ENCODE results near the gene MPC2. TPM values are rescaled to one million over a fixed set of nuclear protein-coding genes. Genes with fewer than 3 reads are reported as not detected.

Gene MPC2
- total RNA-seq, 1 experiment from 2014 or later, result 42.8 TPM

DNA sequence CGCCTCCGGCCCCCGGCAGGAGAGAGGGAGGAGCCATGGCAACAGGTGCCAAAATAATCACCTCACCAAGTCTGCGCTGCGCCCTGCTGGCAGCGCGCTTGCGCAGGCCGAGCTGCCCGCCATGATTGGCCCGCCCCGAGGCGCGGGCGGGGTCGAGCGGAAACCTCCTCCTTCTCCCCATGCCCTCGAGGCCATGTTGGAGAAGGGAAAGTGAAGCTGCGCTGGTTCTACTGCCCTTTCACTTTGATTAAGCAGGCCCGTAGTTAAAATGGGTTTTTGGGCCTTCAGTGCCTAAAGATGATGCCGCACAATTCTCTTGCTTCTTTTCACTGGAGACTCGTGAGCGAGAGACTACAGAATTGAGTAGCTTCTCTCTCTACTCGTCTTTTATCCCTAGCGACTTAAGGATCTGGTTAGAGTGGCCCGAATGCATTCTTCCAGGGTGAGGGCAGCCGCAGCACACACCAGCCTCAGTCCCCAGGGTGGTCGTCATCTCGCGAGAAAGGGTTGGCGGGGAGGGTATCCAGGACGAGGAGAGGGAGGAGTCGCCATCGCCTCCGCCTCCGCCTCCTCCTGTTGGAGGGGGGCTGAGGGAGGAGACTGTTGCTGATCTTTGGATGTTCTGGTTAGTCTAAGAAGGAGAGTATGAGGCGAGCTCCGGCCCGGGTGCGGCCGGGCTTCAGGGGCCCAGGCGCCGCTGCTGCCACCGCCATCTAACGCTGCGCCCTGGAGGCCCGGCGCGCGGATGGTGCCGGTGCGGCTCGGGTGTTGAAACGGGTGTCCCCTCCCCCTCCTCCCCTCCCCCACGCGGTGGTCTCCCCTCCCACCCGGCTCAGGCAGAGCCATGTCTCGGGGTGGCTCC, 573 bp downstream of the MPC2 start, which contains the start of gene DCAF6:
Gene DCAF6, plus strand, starts transcription at position 616 of the 862 bp plus-strand sequence. Its CDS starts 229 bp downstream, at position 845.
- peak within 1 kb of the TSS; percentile 92 for H3K4me3 Mint-ChIP-seq
- CTCF ChIA-PET, result interaction anchor here (0.8 to 3.2 kb wide), 6 partner anchors 31 to 223 kb away, joined by 3 to 13 read pairs (median 4); no protein-coding TSS in a partner anchor
- ATAC-seq, result peak; percentile 87

GRCh38 chr1:167935216-167936067, 1.4 kb downstream of the MPC2 start:
- Mint-ChIP-seq H3K4me3 (peak overlapping the region; percentile 92), H3K36me3 (no peaks in the 10 kb centered on the region), H3K27ac (peak overlapping the region; percentile 97), H3K4me1 (peaks cover 21% of the 10 kb centered on the region), H3K27me3 (ENCODE audit: low read depth) (no peaks in the 10 kb centered on the region), H3K9me3 (no peaks in the 10 kb centered on the region)
- peak; percentile 10 for ATAC-seq
- POLR2A ChIA-PET, result interaction anchor here (0.6 to 2.1 kb wide), 8 partner anchors 9 to 198 kb away, joined by 3 to 14 read pairs (median 4); partner anchors contain the start of gene ADCY10
- DNase-seq (ENCODE audit: low spot score), result no peak
- CTCF ChIA-PET, result interaction anchor here (1.0 to 3.2 kb wide), 5 partner anchors 30 to 222 kb away, joined by 3 to 13 read pairs (median 4); no protein-coding TSS in a partner anchor
- TF ChIP-seq, protein P1, sequence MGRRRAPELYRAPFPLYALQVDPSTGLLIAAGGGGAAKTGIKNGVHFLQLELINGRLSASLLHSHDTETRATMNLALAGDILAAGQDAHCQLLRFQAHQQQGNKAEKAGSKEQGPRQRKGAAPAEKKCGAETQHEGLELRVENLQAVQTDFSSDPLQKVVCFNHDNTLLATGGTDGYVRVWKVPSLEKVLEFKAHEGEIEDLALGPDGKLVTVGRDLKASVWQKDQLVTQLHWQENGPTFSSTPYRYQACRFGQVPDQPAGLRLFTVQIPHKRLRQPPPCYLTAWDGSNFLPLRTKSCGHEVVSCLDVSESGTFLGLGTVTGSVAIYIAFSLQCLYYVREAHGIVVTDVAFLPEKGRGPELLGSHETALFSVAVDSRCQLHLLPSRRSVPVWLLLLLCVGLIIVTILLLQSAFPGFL (CRISPR knock-in tag; IDR thresholded peaks at IDR 0.05; ENCODE audit: borderline replicate concordance), result no peak
- TF ChIP-seq HMGXB4 (CRISPR knock-in tag; IDR thresholded peaks at IDR 0.05) (no peak), ZNF232 (CRISPR knock-in tag; IDR thresholded peaks at IDR 0.05) (0 out of 2 replicates have a peak, but pooled peaks have one; percentile 75), TEAD1 (CRISPR knock-in tag; IDR thresholded peaks at IDR 0.05) (0 out of 2 replicates have a peak, but pooled peaks have one; percentile 21), FOXP1 (CRISPR knock-in tag; IDR thresholded peaks at IDR 0.05; ENCODE audit: borderline replicate concordance) (0 out of 2 replicates have a peak, but pooled peaks have one; percentile 47), HMGA2 (CRISPR knock-in tag; IDR thresholded peaks at IDR 0.05) (no peak), ZNF416 (CRISPR knock-in tag; IDR thresholded peaks at IDR 0.05) (0 out of 2 replicates have a peak, but pooled peaks have one; percentile 22)
- TF ChIP-seq, protein P2, sequence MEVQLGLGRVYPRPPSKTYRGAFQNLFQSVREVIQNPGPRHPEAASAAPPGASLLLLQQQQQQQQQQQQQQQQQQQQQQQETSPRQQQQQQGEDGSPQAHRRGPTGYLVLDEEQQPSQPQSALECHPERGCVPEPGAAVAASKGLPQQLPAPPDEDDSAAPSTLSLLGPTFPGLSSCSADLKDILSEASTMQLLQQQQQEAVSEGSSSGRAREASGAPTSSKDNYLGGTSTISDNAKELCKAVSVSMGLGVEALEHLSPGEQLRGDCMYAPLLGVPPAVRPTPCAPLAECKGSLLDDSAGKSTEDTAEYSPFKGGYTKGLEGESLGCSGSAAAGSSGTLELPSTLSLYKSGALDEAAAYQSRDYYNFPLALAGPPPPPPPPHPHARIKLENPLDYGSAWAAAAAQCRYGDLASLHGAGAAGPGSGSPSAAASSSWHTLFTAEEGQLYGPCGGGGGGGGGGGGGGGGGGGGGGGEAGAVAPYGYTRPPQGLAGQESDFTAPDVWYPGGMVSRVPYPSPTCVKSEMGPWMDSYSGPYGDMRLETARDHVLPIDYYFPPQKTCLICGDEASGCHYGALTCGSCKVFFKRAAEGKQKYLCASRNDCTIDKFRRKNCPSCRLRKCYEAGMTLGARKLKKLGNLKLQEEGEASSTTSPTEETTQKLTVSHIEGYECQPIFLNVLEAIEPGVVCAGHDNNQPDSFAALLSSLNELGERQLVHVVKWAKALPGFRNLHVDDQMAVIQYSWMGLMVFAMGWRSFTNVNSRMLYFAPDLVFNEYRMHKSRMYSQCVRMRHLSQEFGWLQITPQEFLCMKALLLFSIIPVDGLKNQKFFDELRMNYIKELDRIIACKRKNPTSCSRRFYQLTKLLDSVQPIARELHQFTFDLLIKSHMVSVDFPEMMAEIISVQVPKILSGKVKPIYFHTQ (CRISPR knock-in tag; IDR thresholded peaks at IDR 0.05), result no peak
- TF ChIP-seq, protein P3, sequence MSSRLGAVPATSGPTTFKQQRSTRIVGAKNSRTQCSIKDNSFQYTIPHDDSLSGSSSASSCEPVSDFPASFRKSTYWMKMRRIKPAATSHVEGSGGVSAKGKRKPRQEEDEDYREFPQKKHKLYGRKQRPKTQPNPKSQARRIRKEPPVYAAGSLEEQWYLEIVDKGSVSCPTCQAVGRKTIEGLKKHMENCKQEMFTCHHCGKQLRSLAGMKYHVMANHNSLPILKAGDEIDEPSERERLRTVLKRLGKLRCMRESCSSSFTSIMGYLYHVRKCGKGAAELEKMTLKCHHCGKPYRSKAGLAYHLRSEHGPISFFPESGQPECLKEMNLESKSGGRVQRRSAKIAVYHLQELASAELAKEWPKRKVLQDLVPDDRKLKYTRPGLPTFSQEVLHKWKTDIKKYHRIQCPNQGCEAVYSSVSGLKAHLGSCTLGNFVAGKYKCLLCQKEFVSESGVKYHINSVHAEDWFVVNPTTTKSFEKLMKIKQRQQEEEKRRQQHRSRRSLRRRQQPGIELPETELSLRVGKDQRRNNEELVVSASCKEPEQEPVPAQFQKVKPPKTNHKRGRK (CRISPR knock-in tag; IDR thresholded peaks at IDR 0.05; ENCODE audit: borderline replicate concordance), result no peak

More for the DNA sequence above, 573 bp downstream of the MPC2 start, which contains the start of gene DCAF6:
- H3K4me1 Mint-ChIP-seq, result peaks cover 21% of the 10 kb centered on the region
- H3K9me3 Mint-ChIP-seq, result no peaks in the 10 kb centered on the region
- peak; percentile 96 for DNase-seq (ENCODE audit: low spot score)
- H3K27ac Mint-ChIP-seq, result peak within 1 kb of the TSS; percentile 100
- no peaks in the 10 kb centered on the region for H3K27me3 Mint-ChIP-seq (ENCODE audit: low read depth)
- peak; percentile 55; the same call in 1 of the 2 replicates for TF ChIP-seq ETV6 (CRISPR knock-in tag; IDR thresholded peaks at IDR 0.05)
- TF ChIP-seq ATF1 (CRISPR knock-in tag; IDR thresholded peaks at IDR 0.05), result no peak
- TF ChIP-seq NR1H2 (CRISPR knock-in tag; IDR thresholded peaks at IDR 0.05), result no peak
- TF ChIP-seq HMGA2 (CRISPR knock-in tag; IDR thresholded peaks at IDR 0.05), result no peak
- TF ChIP-seq ZNF396 (CRISPR knock-in tag; IDR thresholded peaks at IDR 0.05; ENCODE audit: borderline replicate concordance), result no peak
- peak; percentile 89 for TF ChIP-seq SP1 (CRISPR knock-in tag; conservative IDR thresholded peaks at IDR 0.05)
- TF ChIP-seq, protein P4, sequence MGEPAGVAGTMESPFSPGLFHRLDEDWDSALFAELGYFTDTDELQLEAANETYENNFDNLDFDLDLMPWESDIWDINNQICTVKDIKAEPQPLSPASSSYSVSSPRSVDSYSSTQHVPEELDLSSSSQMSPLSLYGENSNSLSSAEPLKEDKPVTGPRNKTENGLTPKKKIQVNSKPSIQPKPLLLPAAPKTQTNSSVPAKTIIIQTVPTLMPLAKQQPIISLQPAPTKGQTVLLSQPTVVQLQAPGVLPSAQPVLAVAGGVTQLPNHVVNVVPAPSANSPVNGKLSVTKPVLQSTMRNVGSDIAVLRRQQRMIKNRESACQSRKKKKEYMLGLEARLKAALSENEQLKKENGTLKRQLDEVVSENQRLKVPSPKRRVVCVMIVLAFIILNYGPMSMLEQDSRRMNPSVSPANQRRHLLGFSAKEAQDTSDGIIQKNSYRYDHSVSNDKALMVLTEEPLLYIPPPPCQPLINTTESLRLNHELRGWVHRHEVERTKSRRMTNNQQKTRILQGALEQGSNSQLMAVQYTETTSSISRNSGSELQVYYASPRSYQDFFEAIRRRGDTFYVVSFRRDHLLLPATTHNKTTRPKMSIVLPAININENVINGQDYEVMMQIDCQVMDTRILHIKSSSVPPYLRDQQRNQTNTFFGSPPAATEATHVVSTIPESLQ (CRISPR knock-in tag; IDR thresholded peaks at IDR 0.05), result no peak
- TF ChIP-seq ZNF317 (CRISPR knock-in tag; IDR thresholded peaks at IDR 0.05; ENCODE audit: borderline replicate concordance, low read depth), result 0 out of 2 replicates have a peak, but pooled peaks have one; percentile 12
- TF ChIP-seq, protein P5, sequence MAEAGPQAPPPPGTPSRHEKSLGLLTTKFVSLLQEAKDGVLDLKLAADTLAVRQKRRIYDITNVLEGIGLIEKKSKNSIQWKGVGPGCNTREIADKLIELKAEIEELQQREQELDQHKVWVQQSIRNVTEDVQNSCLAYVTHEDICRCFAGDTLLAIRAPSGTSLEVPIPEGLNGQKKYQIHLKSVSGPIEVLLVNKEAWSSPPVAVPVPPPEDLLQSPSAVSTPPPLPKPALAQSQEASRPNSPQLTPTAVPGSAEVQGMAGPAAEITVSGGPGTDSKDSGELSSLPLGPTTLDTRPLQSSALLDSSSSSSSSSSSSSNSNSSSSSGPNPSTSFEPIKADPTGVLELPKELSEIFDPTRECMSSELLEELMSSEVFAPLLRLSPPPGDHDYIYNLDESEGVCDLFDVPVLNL (CRISPR knock-in tag; IDR thresholded peaks at IDR 0.05; ENCODE audit: borderline replicate concordance, low read depth), result peak; percentile 22; the same call in 1 of the 2 replicates
- TF ChIP-seq ZNF121 (CRISPR knock-in tag; IDR thresholded peaks at IDR 0.05), result peak; percentile 88
- TF ChIP-seq GABPB1 (CRISPR knock-in tag; IDR thresholded peaks at IDR 0.05), result peak; percentile 32; the same call in 1 of the 2 replicates
- TF ChIP-seq, protein P6, sequence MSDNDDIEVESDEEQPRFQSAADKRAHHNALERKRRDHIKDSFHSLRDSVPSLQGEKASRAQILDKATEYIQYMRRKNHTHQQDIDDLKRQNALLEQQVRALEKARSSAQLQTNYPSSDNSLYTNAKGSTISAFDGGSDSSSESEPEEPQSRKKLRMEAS (CRISPR knock-in tag; IDR thresholded peaks at IDR 0.05), result peak; percentile 54; the same call in 1 of the 2 replicates
- TF ChIP-seq NFYB (CRISPR knock-in tag; conservative IDR thresholded peaks at IDR 0.05; ENCODE audit: low read depth), result peak; percentile 36; the same call in 1 of the 2 replicates
- peak; percentile 85 for TF ChIP-seq FOXK1 (CRISPR knock-in tag; IDR thresholded peaks at IDR 0.05)
- TF ChIP-seq, protein P7, sequence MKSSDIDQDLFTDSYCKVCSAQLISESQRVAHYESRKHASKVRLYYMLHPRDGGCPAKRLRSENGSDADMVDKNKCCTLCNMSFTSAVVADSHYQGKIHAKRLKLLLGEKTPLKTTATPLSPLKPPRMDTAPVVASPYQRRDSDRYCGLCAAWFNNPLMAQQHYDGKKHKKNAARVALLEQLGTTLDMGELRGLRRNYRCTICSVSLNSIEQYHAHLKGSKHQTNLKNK (CRISPR knock-in tag; IDR thresholded peaks at IDR 0.05), result no peak
- POLR2A ChIA-PET, result interaction anchor here (0.6 to 2.1 kb wide), 8 partner anchors 10 to 197 kb away, joined by 3 to 14 read pairs (median 5); partner anchors contain the start of gene ADCY10
- H3K36me3 Mint-ChIP-seq, result no peaks in the 10 kb centered on the region

Data from WTC11 (cell line).